Sigmoid colon (tissue), 3 donors: ENCODE measurements around the gene KRTAP4-3.

Source experiments
- CTCF ChIP-seq, 4 experiments: fragments of 450-650 bp in 3 of 4; fragments of 200-600 bp in 1 of 4; IDR thresholded peaks; one replicate each; pipeline ENCODE4 v1.5.1; 2016 to 2019; ENCODE audit warnings: antibody characterized with exemption in 4 of 4, mild to moderate bottlenecking in 3 of 4, moderate library complexity in 2 of 4
- POLR2A ChIP-seq, 2 donors: fragments of 450-650 bp; IDR thresholded peaks; one replicate each; pipeline ENCODE4 v1.6.1; 2016; ENCODE audit warnings: antibody characterized with exemption in 2 of 2, mild to moderate bottlenecking in 2 of 2, moderate library complexity in 2 of 2

GRCh38 chr17:41150026-41150425 lies 18.0 kb downstream of the KRTAP4-3 start:
- TF ChIP-seq CTCF (IDR thresholded peaks at IDR 0.05) (no peak), POLR2A (IDR thresholded peaks at IDR 0.05) (no peak)
